DOHH2 (cell line): ENCODE results near the gene IL1RAP.

Experiments
- H3F3A ChIP-seq: fragments of 200-600 bp; sonication (generic), shearing (Covaris generic); 2 replicates; pipeline ENCODE4 v1.6.0; 2016; ENCODE audit warnings: antibody characterized with exemption, mild to moderate bottlenecking; ENCODE audit not compliant: control insufficient read depth, insufficient read depth
- H3K27ac ChIP-seq: fragments of 200-600 bp; sonication (generic); 2 replicates; pipeline ENCODE4 v1.5.1; 2014; ENCODE audit warnings: low read depth, mild to moderate bottlenecking, low read length, moderate library complexity
- H3K27me3 ChIP-seq: fragments of 200-600 bp; sonication (generic); 2 replicates; pipeline ENCODE4 v1.6.1; 2014; ENCODE audit warnings: mild to moderate bottlenecking, low read length, mixed read lengths; ENCODE audit not compliant: control insufficient read depth
- H3K36me3 ChIP-seq: fragments of 200-600 bp; sonication (generic); 2 replicates; pipeline ENCODE4 v1.6.1; 2014; ENCODE audit warnings: mild to moderate bottlenecking, low read length, moderate library complexity, mixed read lengths; ENCODE audit not compliant: control insufficient read depth
- H3K4me1 ChIP-seq: fragments of 200-600 bp; sonication (generic); 2 replicates; pipeline ENCODE4 v1.6.1; 2014; ENCODE audit warnings: mild to moderate bottlenecking, low read length, mixed read lengths; ENCODE audit not compliant: control insufficient read depth
- H3K4me2 ChIP-seq: fragments of 200-600 bp; sonication (generic); 2 replicates; pipeline ENCODE4 v1.6.0; 2014; ENCODE audit warnings: mild to moderate bottlenecking, low read length, moderate library complexity
- H3K4me3 ChIP-seq: fragments of 200-600 bp; sonication (generic); 2 replicates; pipeline ENCODE4 v1.5.1; 2014; ENCODE audit warnings: mild to moderate bottlenecking, low read length, mixed read lengths
- H3K79me2 ChIP-seq: fragments of 200-600 bp; sonication (generic); 2 replicates; pipeline ENCODE4 v1.6.1; 2014; ENCODE audit warnings: mild to moderate bottlenecking, low read length, mixed read lengths; ENCODE audit not compliant: control insufficient read depth
- H3K9me2 ChIP-seq: fragments of 200-600 bp; sonication (generic); replicated peaks from 2 replicates; pipeline ENCODE4 v1.6.1; 2014; ENCODE audit warnings: mild to moderate bottlenecking, low read length, mixed read lengths; ENCODE audit not compliant: control insufficient read depth
- H3K9me3 ChIP-seq: fragments of 200-600 bp; sonication (generic); 2 replicates; pipeline ENCODE4 v1.6.1; 2014; ENCODE audit warnings: antibody characterized with exemption, low read length, mixed read lengths; ENCODE audit not compliant: control insufficient read depth, insufficient read depth
- H4K20me1 ChIP-seq: fragments of 200-600 bp; sonication (generic); 2 replicates; pipeline ENCODE4 v1.6.0; 2014; ENCODE audit warnings: low read depth, mild to moderate bottlenecking, antibody characterized with exemption, low read length, moderate library complexity; ENCODE audit not compliant: control insufficient read depth, insufficient read depth
- EZH2phosphoT487 ChIP-seq: fragments of 200-600 bp; sonication (generic); IDR thresholded peaks from 2 replicates; pipeline ENCODE4 v1.6.1; 2017; ENCODE audit warnings: borderline replicate concordance, mild to moderate bottlenecking, antibody characterized with exemption, low read length, moderate library complexity, mixed read lengths
- TF ChIP-seq, protein P1 (sequence below): fragments of 200-600 bp; sonication (generic); IDR thresholded peaks from one replicate; pipeline ENCODE4 v1.5.1; 2014; ENCODE audit warnings: antibody characterized with exemption, mild to moderate bottlenecking, low read depth, low read length; ENCODE audit not compliant: poor library complexity, severe bottlenecking

Gene IL1RAP

DNA sequence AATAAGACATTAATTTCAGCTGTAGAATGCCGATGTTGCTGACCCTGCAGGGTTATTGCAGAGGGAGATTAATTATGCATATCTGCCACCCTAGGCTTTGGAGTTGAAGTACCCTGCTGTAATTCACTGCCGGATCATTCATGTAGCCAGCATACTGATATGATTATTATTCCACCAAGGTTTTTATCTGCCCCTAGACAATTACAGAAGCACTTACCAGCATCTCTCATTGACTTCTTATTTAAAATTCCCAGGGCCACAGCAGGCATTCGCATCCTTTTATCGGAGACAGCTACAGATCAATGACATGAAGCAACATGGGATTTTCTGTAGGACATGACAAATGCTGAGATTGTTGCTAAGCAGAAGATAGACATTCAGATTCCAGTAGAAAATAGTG lies 31.3 kb downstream of the IL1RAP start:
- Histone ChIP-seq H3K27ac (no peak overlapping the region), H3K79me2 (no peaks in the 10 kb centered on the region), H4K20me1 (no peaks in the 10 kb centered on the region), H3K9me2 (no peaks in the 10 kb centered on the region), H3K36me3 (no peaks in the 10 kb centered on the region), H3K9me3 (no peaks in the 10 kb centered on the region), H3K27me3 (no peaks in the 10 kb centered on the region), H3F3A (no peaks in the 10 kb centered on the region), H3K4me3 (no peak overlapping the region), H3K4me2 (no peak overlapping the region), H3K4me1 (no peaks in the 10 kb centered on the region)
- no peak for TF ChIP-seq EZH2phosphoT487
- TF ChIP-seq, protein P1, sequence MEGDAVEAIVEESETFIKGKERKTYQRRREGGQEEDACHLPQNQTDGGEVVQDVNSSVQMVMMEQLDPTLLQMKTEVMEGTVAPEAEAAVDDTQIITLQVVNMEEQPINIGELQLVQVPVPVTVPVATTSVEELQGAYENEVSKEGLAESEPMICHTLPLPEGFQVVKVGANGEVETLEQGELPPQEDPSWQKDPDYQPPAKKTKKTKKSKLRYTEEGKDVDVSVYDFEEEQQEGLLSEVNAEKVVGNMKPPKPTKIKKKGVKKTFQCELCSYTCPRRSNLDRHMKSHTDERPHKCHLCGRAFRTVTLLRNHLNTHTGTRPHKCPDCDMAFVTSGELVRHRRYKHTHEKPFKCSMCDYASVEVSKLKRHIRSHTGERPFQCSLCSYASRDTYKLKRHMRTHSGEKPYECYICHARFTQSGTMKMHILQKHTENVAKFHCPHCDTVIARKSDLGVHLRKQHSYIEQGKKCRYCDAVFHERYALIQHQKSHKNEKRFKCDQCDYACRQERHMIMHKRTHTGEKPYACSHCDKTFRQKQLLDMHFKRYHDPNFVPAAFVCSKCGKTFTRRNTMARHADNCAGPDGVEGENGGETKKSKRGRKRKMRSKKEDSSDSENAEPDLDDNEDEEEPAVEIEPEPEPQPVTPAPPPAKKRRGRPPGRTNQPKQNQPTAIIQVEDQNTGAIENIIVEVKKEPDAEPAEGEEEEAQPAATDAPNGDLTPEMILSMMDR = no peak

DNA sequence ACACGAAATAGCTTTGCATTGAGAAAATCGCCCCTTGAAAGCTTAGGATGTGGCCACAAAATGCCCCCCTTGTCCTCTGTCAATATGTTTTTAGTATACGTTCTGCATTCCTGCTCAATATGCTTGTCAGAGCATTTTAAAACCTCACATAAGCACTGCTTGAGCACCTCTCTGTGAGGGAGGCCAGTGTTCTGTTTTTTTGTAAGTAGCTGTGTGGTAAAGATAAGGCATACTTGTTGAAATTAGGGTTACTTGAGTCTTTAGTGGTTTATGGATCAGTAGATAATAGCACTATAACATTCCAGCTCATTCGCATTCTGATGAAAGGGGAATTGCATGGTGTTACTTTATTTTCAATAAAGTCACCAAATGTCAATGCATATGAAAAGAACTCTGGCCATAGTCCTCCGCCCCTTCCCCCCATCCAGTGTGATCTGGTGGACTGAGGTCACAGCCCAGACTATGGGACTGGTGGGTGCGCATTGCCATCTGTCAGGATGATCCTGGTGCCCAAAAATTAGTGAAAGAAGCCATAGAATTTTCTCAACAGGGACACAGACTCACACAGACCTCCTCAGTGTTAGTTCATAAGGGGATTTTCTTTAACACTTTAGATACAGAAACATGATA lies 33.1 kb downstream of the IL1RAP start:
- no peak overlapping the region for H3K4me3 ChIP-seq
- no peak overlapping the region for H3K4me2 ChIP-seq
- no peak overlapping the region for H3K27ac ChIP-seq
- no peaks in the 10 kb centered on the region for H3F3A ChIP-seq
- no peaks in the 10 kb centered on the region for H3K9me3 ChIP-seq
- TF ChIP-seq, protein P1 = no peak
- TF ChIP-seq EZH2phosphoT487 = no peak
- H4K20me1 ChIP-seq = no peaks in the 10 kb centered on the region
- no peaks in the 10 kb centered on the region for H3K27me3 ChIP-seq
- H3K9me2 ChIP-seq = no peaks in the 10 kb centered on the region
- H3K36me3 ChIP-seq = no peaks in the 10 kb centered on the region
- H3K79me2 ChIP-seq = no peaks in the 10 kb centered on the region
- H3K4me1 ChIP-seq = no peaks in the 10 kb centered on the region

GRCh38 chr3:190548031-190548656 lies 34.3 kb downstream of the IL1RAP start:
- TF ChIP-seq, protein P1 = no peak
- TF ChIP-seq EZH2phosphoT487 = no peak
- no peaks in the 10 kb centered on the region for H3K9me2 ChIP-seq

More at GRCh38 chr3:190548031-190548656, 34.3 kb downstream of the IL1RAP start:
- no peaks in the 10 kb centered on the region for H3K27me3 ChIP-seq
- no peaks in the 10 kb centered on the region for H3K4me1 ChIP-seq
- no peak overlapping the region for H3K4me2 ChIP-seq
- no peaks in the 10 kb centered on the region for H3F3A ChIP-seq
- no peaks in the 10 kb centered on the region for H3K9me3 ChIP-seq
- H3K27ac ChIP-seq = no peak overlapping the region
- H3K4me3 ChIP-seq = no peak overlapping the region
- no peaks in the 10 kb centered on the region for H4K20me1 ChIP-seq
- H3K36me3 ChIP-seq = no peaks in the 10 kb centered on the region
- H3K79me2 ChIP-seq = no peaks in the 10 kb centered on the region
